Measurements from ENCODE around the gene CXCL1.

CXCL1 gene

DNA sequence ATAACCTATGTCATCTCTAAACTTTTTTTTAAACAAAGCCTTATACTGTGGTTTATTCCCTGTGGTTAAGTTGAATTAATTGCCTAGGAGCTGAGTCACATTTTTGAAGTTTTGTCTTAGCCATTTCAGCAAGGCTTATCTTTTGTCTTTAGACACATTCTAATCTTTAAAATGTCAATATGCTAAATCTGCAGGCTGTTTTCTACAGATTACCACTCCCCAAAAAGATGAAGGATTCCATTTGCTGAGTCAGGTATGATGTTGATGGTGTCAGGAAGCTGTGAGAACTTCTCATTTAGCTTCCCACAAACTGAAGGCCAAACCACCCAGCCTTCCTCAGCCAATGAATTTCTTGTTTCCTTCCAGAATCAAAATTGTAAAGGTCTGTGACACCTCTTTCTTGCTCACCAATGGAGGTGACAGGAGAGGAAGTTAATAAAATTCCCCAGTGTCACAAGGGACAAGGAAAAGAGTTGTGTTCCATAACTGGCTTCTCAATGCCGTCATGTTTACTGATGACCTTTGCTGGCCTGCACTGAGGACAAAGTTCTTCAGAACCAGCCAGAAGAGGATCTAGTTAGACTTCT, 36.4 kb upstream of the CXCL1 start:
- H3K9ac ChIP-seq (ENCODE audit: low read length): no peak overlapping the region
- H3K4me3 ChIP-seq (ENCODE audit: insufficient read depth, low read length, poor library complexity, severe bottlenecking): no peak overlapping the region
- no peaks in the 10 kb centered on the region for H3K9me3 ChIP-seq (ENCODE audit: insufficient read depth, low read length)
- no peak for TF ChIP-seq EZH2phosphoT487 (conservative IDR thresholded peaks at IDR 0.05; ENCODE audit: low read length)
- TF ChIP-seq CTCF (IDR thresholded peaks at IDR 0.05; ENCODE audit: insufficient read depth, low read length, poor library complexity, severe bottlenecking): no peak
- H3K9me2 ChIP-seq (replicated peaks; ENCODE audit: insufficient read depth, low read length): no peaks in the 10 kb centered on the region
- no peak overlapping the region for H2AFZ ChIP-seq (ENCODE audit: low read depth, low read length, severe bottlenecking)
- no peaks in the 10 kb centered on the region for H4K20me1 ChIP-seq (ENCODE audit: low read depth, low read length)
- H3K4me2 ChIP-seq (ENCODE audit: low read depth, low read length, poor library complexity, severe bottlenecking): no peak overlapping the region
- H3K79me2 ChIP-seq (ENCODE audit: insufficient read depth, low read length): no peaks in the 10 kb centered on the region
- no peaks in the 10 kb centered on the region for H3K27me3 ChIP-seq (ENCODE audit: low read length)
- no peaks in the 10 kb centered on the region for H3F3A ChIP-seq (ENCODE audit: insufficient read depth)
- no peaks in the 10 kb centered on the region for H3K36me3 ChIP-seq (ENCODE audit: low read length)
- no peak overlapping the region for H3K27ac ChIP-seq (ENCODE audit: low read depth, low read length)

DNA sequence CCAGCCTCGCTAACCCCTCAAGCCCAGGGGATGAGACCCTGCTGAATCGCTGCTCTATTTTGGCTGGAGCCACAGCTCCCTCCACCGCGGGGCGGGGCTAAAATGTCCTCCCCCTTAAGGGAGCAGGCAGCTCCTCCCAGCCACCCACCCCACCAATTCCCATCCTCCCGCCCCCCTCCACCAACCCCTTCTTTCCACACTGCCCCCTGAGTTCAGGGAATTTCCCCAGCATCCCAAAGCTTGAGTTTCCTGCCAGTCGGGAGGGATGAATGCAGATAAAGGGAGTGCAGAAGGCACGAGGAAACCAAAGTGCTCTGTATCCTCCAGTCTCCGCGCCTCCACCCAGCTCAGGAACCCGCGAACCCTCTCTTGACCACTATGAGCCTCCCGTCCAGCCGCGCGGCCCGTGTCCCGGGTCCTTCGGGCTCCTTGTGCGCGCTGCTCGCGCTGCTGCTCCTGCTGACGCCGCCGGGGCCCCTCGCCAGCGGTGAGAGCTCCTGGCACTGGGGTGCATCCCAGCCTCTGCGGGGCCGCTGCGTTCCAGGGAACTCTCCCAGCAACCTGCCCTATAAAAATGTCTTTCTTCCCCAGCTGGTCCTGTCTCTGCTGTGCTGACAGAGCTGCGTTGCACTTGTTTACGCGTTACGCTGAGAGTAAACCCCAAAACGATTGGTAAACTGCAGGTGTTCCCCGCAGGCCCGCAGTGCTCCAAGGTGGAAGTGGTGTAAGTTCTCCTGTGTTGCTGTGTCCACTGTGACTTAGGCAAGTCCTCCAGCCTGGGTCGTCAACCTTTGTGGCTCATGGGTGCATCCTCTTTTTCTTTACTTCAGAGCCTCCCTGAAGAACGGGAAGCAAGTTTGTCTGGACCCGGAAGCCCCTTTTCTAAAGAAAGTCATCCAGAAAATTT, 32.6 kb upstream of the CXCL1 start, which contains the start of gene CXCL6:
Gene CXCL6 (plus strand): TSS at position 306 of the 907 bp plus-strand sequence. CDS start 73 bp downstream, at position 379.
- H3K4me2 ChIP-seq (ENCODE audit: low read depth, low read length, poor library complexity, severe bottlenecking): no peak within 1 kb of the TSS
- no peak within 1 kb of the TSS for H3K4me3 ChIP-seq (ENCODE audit: insufficient read depth, low read length, poor library complexity, severe bottlenecking)
- no peaks in the 10 kb centered on the region for H3K79me2 ChIP-seq (ENCODE audit: insufficient read depth, low read length)
- no peak within 1 kb of the TSS for H3K9ac ChIP-seq (ENCODE audit: low read length)
- no peaks in the 10 kb centered on the region for H3K9me3 ChIP-seq (ENCODE audit: insufficient read depth, low read length)
- H2AFZ ChIP-seq (ENCODE audit: low read depth, low read length, severe bottlenecking): no peak within 1 kb of the TSS
- H3K36me3 ChIP-seq (ENCODE audit: low read length): no peaks in the 10 kb centered on the region
- no peaks in the 10 kb centered on the region for H3K9me2 ChIP-seq (replicated peaks; ENCODE audit: insufficient read depth, low read length)
- no peak within 1 kb of the TSS for H3K27ac ChIP-seq (ENCODE audit: low read depth, low read length)
- no peaks in the 10 kb centered on the region for H3F3A ChIP-seq (ENCODE audit: insufficient read depth)
- TF ChIP-seq EZH2phosphoT487 (conservative IDR thresholded peaks at IDR 0.05; ENCODE audit: low read length) (no peak), CTCF (IDR thresholded peaks at IDR 0.05; ENCODE audit: insufficient read depth, low read length, poor library complexity, severe bottlenecking) (no peak)
- H4K20me1 ChIP-seq (ENCODE audit: low read depth, low read length): no peaks in the 10 kb centered on the region
- no peaks in the 10 kb centered on the region for H3K27me3 ChIP-seq (ENCODE audit: low read length)

DNA sequence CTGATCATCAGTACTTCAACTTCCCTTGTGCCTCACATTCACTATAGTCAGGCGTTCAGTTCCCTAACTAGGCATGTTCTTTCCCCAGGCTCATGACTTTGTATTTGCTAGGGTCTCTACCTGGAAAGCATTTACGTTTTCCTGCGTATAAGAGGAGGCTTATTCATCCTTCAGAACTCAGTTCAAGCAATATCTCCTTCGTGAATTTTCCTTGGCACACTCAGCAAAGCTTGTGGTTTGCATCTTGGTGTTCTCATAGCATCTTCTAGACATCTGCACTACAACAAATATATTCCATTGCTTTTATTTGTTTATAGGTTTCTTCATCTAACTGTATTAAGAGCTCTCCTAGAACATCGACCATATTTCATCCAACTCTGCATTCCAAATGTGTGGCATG, 30.1 kb upstream of the CXCL1 start:
- H2AFZ ChIP-seq (ENCODE audit: low read depth, low read length, severe bottlenecking): no peak overlapping the region

More for the DNA sequence above, 30.1 kb upstream of the CXCL1 start:
- Histone ChIP-seq H4K20me1 (ENCODE audit: low read depth, low read length) (no peaks in the 10 kb centered on the region), H3F3A (ENCODE audit: insufficient read depth) (no peaks in the 10 kb centered on the region), H3K9me2 (replicated peaks; ENCODE audit: insufficient read depth, low read length) (no peaks in the 10 kb centered on the region), H3K27me3 (ENCODE audit: low read length) (no peaks in the 10 kb centered on the region), H3K4me3 (ENCODE audit: insufficient read depth, low read length, poor library complexity, severe bottlenecking) (no peak overlapping the region), H3K9me3 (ENCODE audit: insufficient read depth, low read length) (no peaks in the 10 kb centered on the region), H3K4me2 (ENCODE audit: low read depth, low read length, poor library complexity, severe bottlenecking) (no peak overlapping the region), H3K27ac (ENCODE audit: low read depth, low read length) (no peak overlapping the region), H3K9ac (ENCODE audit: low read length) (no peak overlapping the region), H3K36me3 (ENCODE audit: low read length) (no peaks in the 10 kb centered on the region), H3K79me2 (ENCODE audit: insufficient read depth, low read length) (no peaks in the 10 kb centered on the region)
- TF ChIP-seq CTCF (IDR thresholded peaks at IDR 0.05; ENCODE audit: insufficient read depth, low read length, poor library complexity, severe bottlenecking): no peak
- TF ChIP-seq EZH2phosphoT487 (conservative IDR thresholded peaks at IDR 0.05; ENCODE audit: low read length): no peak
